HG02798 (cell line): Measurements from ENCODE around the gene PPP1R9B.

Experiments
- ATAC-seq: cut with Tn5 transposase; IDR thresholded peaks from one replicate; pipeline ENCODE4 v1.9.1; 2021; ENCODE audit warnings: mild to moderate bottlenecking; ENCODE audit not compliant: unreplicated experiment, poor library complexity

The PPP1R9B gene

DNA sequence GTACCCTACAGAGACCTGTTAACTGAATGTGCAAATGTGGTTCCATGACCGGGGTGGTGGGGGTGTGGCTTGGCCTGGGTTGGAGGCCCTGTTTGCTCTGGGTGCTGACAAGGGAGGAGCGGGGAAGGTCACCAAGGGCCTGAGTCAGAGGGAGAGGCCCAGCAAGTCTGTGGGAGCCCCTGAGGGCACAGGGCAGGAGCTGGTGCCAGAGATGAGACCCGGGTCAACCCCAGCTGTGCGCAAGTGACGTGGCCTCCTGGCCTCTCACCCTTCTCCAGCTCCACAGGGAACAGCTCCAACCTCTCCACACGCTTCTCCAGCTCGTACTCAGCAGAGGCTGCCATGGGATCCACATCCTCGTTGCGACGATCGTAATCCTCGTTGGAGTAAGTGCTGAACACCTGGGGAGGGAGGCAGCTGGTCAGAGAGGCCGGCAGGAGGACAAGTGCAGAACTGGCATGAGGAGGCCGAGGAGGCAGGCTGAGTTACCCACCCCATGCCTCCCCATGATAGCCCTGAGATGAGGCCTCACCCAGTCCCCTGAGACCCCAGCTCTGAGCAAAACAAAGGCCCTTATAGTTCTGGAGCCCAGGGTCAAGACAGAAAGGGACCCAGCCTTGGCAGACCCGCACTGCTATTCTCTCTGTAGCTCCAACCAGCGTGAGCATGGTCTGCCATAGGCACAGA, 5.5 kb downstream of the PPP1R9B start:
- ATAC-seq: no peak

DNA sequence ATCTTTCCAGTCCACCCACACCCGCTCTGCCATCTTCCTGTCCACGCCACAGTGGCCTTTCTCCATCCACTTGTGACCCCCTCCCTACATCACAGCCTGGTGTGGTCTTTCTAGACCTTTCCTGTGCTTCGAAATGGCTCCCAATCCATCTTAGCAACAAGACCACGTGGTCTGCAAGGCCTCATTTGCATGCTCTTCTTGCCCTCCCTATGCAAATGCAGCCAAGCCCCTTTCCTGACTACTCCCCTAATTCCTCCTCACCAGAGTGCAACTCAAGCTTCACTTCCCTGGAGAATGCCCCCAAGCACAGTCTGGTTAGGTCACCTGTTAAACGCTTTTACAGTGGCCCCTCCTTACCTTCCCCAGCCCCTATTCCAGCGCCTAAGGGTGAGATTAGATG, 6.1 kb downstream of the PPP1R9B start:
- ATAC-seq: no peak

DNA sequence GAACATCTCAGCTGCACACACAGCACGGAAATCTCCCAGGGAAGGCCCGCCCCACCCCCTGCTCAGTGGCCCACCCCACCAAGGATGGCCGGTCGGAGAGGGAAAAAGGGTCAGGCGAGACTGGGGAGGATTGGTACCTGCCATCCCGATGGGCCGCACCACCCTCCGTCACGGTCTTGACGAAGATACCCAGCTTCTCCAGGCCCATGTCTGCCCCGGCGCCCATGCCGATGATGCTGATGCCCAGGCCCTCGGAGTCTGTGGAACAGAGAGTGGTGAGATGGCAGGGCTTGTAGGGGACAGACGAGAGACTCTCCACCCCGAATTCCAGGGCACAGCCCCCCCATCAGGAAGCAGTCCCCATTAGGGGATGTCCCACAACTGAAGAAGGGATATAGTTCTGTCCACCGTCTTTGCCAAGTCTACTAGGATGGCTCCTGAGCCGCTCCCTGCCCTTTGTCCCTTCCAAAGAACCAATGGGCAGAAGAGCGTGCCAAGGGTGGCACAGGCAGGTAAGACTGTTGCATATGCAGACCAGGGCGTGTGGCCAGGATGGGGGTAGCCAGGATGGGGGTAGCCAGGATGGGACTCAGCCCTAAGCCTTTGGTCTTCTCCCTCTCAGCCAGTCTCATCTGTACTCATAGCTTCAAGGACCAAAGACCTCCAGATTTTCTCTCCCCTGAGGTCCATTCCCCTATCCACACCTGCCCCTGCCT, 6.9 kb downstream of the PPP1R9B start:
- ATAC-seq: no peak

DNA sequence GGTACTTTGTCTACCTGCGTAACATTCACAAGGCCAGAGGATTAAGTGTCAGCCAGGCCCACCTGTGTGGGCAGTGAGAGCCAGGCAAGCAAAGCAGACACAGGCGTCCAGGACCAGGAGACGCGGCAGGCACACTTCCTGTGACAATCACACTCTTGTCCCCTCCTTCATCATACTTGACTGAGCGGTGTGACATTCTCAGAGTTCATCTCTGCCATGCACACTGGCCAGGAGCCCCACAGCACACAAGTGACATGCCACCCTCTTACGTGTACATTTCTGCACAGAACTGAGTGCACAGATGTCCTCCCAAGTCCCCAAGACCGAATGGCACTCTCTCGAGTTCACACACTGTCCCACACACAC, 8.7 kb downstream of the PPP1R9B start:
- ATAC-seq: no peak

DNA sequence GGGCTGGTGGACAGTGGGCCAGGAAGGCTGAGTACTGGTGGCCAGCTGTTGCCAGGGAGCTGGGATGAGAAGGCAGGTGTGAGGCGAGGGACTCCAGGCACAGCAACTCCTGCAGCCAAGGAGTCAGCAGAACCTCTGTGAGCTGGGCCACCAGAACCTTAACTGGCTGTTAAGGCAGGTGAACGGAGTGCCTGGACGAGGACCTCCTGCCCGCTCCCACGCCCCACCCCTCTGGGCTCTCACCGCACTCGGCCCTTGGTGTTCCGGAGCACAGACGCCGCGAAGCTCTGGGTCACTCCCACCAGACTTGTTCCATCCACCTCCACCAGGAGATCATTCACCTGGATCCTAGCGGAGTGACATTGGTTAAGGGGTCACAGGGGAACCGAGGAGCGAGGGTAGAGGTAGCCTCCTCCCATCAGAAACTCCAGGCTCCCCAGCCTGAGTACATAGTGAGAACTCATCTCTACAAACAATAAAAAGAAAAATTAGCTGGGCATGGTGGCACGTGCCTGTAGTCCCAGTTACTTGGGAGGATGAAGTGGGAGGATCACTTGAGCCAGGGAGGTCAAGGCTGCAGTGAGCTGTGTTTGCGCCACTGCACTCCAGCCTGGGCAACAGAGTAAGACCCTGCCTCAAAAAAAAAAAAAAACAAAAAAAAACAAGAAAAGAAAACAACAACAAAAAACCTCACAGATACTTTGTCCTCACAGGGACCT, 9.3 kb downstream of the PPP1R9B start:
- no peak for ATAC-seq

DNA sequence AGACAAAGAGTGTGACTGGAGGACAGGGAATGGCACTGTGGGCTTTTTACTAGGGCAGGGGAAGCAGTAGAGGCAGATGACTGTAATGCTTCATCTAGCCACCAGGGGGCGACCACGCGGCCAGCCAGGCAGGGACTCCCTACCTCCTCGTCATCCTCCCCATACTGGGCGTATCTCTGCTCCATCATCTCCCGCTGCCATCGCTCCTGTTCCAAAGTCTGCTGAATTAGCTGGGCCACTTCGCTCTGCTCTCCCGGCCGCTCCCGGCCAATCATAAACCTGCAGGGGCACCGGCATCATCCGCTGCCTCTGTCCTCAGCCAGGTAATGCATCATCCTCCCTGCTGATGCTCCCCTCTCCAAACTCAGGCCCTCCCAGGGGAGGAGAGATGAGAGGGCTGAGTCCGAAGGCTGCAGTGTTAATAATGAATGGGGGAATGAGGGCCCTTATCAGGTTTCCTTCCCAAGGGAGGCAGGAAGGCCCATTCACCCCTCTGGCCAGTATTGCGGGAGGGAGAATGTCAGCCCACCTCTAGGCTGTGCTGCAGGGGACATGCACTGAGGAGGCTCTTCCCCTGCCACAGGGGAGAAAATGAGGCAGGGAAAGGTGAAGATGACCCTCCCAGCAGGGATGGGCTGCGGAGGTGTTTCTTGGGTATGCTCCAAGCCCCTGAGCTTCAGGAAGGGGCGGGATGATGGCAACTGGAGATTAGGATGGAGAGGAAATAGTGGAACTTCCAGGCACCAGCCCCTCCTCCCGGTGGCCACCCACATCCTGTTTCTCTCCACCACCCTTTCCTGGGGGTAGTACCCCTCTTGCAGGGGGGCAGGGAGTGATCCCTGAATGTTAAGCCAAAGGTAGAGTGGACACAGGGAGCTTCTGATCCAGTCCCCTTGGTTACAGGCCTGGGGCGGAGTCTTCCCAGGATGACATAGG, 10.3 kb downstream of the PPP1R9B start:
- peak; percentile 68 for ATAC-seq

DNA sequence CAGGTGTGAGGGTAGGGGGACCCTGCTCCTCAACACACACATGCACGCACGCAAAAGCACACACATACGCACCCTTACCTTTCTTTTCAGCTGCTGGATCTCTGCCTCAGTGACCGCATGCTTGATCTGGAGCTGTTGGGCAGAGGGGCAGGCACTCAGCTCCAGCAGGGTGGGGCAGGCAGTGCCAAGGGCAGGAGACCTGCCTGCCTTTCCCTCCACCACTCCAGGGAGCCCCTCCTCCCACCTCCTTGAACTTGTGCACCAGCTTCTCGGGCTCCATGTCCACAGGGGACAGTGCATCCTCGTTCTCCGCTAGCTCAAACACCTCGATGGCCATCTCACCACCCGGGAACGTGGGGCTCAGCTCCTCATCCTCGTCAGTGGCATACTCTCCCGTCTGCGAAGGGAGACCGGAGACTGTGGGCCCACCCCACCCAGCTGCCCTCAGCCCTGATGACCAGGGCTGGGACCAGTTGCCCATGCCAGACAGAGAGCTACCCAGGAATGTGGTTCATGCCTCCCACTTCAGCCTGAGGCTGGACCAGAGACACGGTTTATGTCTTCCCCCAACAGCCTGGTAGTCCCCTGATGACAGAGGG, 11.2 kb downstream of the PPP1R9B start:
- no peak for ATAC-seq

DNA sequence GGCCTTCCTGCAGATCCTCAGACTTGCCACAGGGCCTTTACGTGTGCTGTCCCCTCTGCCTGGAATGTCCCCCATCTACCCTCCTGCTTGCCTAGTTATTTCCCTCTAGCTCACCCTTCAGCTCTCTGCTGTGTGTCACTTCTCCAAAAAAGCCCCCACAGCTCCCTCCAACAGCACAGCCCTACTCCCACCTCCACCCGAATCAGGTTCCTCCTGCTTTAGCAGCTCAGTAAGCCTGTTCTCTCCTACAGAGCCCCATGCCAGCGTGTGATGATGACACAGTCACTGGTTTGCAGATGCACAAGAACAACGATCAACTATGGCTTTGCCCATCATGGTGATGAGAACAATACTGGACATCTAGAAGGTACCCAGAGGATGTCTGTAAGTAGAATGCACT, 13.4 kb downstream of the PPP1R9B start:
- ATAC-seq: no peak

DNA sequence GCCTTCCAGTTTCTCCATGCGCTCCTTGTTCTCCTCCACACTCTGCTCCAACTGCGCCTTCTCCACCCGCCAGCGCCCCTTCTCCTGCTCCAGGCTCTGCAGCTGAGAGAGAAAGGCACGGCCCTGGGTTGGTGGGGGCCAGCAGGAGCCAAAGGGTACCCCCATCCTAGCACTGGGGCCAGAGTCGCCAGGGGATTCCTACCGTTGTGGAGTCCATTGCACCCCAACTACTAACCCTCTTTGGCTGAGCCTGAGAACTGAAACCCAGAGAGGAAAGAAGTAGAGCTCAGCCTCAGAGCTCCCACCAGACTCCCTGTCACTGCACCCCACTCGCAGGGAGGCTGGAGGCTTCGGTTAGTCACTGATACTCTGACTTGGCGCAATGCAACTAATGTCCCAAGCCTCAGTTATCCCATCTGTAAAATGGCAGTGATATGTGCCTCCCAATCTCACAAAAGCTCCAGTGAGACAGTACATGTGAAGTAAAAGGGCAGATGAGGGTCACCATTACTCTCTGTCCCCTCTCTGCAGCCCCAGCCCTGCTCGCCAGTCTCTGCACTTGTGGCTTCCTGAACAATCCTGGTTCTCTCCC, 14.3 kb downstream of the PPP1R9B start:
- ATAC-seq: no peak

DNA sequence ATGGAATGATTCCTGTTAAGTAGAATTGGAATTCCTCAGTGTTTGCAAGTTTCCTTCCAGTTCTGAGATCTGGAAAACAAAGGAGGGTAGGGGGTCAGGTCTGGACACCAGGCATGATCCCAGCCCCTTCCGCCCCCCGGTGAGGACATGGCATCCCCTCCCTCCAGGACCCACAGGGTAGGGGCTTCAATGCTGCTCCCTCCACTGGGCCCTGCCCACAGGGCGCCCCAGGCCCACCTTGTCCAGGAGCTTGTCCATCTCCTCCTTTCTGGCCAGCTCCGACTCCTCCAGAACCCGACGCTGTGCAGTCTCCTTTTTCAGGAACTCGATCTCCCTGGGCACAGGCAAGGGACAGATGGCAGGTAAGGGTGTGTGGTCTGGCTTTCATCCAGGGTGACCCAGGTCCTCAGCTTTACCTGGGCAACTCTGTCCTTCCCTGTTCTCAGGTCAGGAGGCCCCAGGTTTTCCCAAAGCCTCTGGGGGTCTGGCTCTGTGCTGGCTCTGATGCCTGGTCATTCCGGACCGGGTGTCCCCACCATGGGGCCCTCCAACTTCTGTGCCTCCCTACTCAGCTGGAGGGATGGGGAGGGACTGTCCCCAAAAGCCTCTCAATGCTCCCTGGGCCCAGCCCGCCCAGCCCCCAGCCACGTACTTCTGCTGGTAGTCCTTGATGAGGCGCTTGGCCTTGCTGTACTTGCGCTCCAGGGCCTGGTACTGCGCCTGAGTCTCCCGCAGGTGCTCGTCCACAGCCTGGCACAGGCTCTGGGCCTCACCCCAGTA, 15.0 kb downstream of the PPP1R9B start:
- ATAC-seq: no peak

DNA sequence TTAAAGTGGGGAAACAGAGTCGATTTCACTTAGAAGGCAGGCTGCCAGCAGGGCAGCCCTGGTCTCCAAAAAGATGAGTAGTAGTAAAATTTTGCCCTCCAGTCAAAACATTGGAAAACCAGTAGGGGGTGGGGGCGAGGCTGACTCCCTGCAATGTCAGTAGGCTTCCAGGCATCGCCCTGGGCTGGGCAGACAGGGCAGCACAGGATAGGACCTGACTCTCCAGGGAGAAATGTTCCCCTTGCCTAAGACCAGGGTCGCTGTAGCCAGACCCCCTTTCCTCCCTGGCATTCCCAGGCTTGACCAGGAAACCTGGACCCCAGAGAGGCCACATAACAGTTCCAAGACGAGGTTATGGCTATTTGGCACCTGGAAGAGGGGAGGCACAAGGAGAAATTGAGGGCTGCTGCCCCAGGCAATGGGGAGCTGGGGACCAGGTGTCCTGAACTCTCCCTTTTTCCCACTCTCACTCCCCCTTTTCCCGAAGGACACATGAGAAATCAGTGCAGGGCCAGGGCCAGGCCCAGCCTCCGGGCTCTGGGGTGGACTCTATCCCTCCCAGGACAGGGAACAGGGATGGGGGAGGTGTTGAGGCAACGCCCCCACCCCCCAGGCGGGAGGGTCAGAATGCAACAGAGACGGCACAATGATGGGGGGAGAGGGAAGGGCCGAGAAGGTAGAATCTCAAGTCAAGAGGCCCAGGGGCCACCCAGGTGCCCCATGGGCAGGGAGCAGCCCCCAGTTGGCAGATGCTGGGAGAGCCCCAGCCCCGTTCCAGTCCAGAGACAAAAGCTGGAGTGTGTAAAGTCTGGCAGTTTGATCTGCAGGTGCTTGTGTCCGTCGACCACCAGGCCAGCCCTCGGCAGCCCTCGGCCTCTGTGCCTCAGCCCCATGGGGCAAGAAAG, 16.0 kb downstream of the PPP1R9B start:
- no peak for ATAC-seq

DNA sequence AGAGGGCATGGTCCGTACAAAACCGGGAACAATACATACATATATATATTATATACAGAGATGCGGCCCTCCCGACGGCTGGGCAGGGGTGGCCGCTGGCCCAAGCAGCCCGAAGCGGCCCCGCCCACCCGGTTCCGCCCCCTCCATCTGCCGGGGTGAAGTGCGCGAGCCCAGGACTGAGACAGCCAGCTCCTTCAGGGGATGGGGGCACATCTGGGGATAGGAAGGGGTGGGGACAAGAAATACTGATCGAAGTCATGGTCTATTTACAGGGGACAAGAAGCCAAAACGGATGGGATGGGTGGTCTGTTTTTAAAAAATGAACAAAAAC, 16.7 kb downstream of the PPP1R9B start:
- no peak for ATAC-seq

DNA sequence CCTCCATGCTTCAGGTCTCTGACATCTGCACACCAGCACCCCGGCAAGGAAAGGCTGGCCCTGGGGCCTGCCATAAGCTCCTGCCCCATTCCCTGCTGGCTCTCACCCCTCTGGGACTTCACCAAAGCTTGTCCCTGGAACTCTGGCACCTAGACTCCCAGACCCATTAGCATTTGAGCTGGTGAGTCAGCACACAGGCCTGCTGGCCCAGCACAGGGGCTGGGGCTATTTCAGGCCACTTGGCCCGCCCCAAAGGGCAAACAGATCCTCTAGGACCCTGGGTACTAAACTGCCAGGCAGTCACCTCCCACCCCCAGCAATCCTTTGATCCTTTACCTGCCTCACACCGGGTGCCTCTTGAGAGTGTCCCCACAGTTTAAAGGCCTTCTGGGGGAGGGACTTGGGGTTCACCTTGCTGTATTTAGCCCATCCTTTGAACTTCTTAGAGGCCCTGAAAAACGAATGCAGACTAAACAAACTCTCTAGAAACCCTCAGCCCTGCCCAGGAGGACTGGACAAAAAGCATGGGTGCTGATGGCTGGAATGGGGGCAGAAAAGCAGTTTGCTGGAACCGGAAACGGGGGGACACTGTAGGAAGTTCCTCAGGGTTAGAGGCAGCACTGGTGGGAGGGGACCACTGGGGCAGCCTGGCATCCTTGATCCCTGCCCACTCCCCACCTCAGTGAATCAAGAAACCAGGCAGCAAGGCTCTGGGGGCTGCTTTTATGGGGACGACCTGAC, 17.3 kb downstream of the PPP1R9B start:
- no peak for ATAC-seq

DNA sequence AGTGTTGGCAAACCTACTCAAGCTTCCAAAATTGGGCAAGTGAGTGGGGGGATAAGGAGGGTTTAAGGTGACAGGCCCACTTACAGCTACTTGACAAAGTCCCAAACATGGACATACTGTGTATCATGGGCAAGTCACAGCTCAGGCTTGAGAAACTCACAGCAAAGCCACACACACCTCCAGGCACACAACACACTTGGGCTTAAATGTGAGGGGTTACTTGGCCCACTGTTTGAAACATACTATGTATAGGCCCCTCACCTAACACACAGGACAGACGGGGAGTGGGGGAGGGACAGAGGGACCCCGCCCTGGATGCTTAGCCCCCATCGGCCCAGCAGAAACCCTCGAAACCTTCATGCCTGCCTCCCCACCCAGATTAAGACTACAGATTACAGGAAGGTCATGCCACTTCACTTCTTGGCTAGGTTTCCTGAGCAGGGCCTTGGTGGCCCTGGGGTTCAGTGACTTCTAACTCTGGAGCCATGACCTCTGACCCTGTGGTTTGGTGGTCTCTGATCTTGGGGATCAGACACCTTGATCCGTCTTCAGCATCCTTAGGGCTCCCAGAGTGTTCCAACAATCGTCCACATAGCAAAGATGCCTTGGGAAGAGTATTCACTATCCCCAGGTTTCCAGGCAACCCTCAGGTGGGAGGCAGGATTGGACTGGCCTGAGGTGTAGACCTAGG, 18.2 kb downstream of the PPP1R9B start:
- no peak for ATAC-seq

DNA sequence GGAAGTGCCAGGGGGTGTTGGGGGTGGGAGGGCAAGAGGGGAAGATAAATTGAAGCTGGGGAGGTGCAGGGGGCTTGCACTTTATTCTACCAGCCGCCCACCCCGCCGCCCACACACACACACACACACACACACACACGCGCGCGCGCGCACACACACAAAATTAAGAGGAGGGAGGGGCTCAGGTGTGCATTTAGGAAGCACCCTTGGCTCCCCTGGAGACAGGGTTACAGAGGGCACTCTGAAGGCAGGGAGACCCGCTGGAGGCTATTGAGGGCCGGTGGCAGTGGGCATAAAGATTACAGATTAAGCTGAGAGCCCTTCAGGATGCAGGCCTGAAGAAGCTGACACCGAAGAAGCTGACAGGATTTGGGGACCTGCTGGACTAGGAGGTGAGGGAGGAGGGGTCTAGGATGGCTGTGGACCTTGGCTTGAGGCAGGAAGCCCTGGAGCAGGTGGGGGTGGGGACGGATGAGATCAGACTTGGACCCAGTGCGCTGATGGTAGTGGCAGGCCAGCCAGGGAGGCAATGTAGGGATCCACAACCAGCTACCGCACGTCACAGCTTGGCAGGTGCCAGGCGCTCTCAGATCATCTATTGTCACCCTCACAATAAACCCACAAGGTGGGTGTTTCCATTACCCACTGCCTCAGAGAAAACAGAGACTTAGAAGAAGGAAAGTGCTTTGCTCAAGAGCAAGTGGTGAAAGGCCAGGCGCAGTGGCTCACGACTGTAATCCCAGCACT, 19.7 kb downstream of the PPP1R9B start:
- no peak for ATAC-seq
